ENCODE results near the gene RTCA.

DNA sequence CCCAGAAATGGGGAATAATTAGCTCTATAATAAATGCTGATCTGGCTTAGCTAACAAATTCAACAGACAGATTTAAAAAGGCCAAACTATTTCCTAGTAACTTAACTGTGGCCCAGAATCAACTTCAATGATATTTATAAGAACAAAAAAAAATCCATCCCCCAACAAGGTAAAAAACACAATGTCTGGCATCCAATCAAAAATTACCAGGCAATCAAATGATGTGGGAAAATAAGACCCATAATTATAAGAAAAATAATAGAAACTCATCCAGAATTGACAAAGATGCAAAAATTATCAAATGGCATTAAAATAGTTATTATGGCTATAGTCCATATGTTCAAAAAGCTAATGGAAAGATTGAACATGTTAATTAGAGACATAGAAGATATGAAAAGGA is 43.8 kb downstream of the RTCA start:
- TF ChIP-seq, protein P1, sequence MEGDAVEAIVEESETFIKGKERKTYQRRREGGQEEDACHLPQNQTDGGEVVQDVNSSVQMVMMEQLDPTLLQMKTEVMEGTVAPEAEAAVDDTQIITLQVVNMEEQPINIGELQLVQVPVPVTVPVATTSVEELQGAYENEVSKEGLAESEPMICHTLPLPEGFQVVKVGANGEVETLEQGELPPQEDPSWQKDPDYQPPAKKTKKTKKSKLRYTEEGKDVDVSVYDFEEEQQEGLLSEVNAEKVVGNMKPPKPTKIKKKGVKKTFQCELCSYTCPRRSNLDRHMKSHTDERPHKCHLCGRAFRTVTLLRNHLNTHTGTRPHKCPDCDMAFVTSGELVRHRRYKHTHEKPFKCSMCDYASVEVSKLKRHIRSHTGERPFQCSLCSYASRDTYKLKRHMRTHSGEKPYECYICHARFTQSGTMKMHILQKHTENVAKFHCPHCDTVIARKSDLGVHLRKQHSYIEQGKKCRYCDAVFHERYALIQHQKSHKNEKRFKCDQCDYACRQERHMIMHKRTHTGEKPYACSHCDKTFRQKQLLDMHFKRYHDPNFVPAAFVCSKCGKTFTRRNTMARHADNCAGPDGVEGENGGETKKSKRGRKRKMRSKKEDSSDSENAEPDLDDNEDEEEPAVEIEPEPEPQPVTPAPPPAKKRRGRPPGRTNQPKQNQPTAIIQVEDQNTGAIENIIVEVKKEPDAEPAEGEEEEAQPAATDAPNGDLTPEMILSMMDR (IDR thresholded peaks at IDR 0.05; ENCODE audit: poor library complexity), result no peak
- no peak for TF ChIP-seq EZH2 (IDR thresholded peaks at IDR 0.05; ENCODE audit: borderline replicate concordance)
